Hindlimb muscle (tissue), 1 donor: ENCODE measurements around the gene NCAPD3. TPM values are rescaled to one million over a fixed set of nuclear protein-coding genes. Genes with fewer than 3 reads are reported as not detected.

Experiments
- DNase-seq: peaks from one replicate; pipeline ENCODE4 v3.0.0-alpha.2; 2013
- polyA plus RNA-seq: library from polyadenylated mRNA; unstranded; fragments of 120-200 nt; gene quantifications from one replicate; pipeline ENCODE4 v1.2.1, GENCODE V29; 2013; ENCODE audit not compliant: insufficient read length

The NCAPD3 gene
- polyA plus RNA-seq, 1 donor = 13.9 TPM

GRCh38 chr11:134159652-134160051, 64.1 kb downstream of the NCAPD3 start:
- DNase-seq = no peak

- no peak for DNase-seq
Observed at GRCh38 chr11:134158023-134158422, 65.7 kb downstream of the NCAPD3 start.

GRCh38 chr11:134157451-134157850, 66.3 kb downstream of the NCAPD3 start:
- DNase-seq = no peak

- no peak for DNase-seq
Observed at GRCh38 chr11:134155946-134156865, 67.6 kb downstream of the NCAPD3 start.

- DNase-seq = no peak
Observed at GRCh38 chr11:134155456-134155855, 68.3 kb downstream of the NCAPD3 start.

GRCh38 chr11:134154441-134154840, 69.3 kb downstream of the NCAPD3 start:
- DNase-seq = no peak

GRCh38 chr11:134153147-134153905, 70.4 kb downstream of the NCAPD3 start:
- no peak for DNase-seq

- DNase-seq = no peak
Observed at GRCh38 chr11:134152696-134153095, 71.1 kb downstream of the NCAPD3 start.

GRCh38 chr11:134151083-134151747, 72.6 kb downstream of the NCAPD3 start:
- DNase-seq = no peak

- DNase-seq = no peak
Observed at GRCh38 chr11:134150195-134150903, 73.4 kb downstream of the NCAPD3 start.

GRCh38 chr11:134149371-134149770, 74.4 kb downstream of the NCAPD3 start:
- DNase-seq = no peak

- DNase-seq = no peak
Observed at GRCh38 chr11:134146598-134146997, 77.2 kb downstream of the NCAPD3 start.

- DNase-seq = no peak
Observed at GRCh38 chr11:134145715-134146114, 78.1 kb downstream of the NCAPD3 start.

GRCh38 chr11:134144744-134145143, 79.0 kb downstream of the NCAPD3 start:
- no peak for DNase-seq

GRCh38 chr11:134143801-134144200, 80.0 kb downstream of the NCAPD3 start:
- DNase-seq = no peak

GRCh38 chr11:134142536-134142935, 81.2 kb downstream of the NCAPD3 start:
- no peak for DNase-seq

- DNase-seq = no peak
Observed at GRCh38 chr11:134140961-134141490, 82.7 kb downstream of the NCAPD3 start.

GRCh38 chr11:134139873-134140331, 83.9 kb downstream of the NCAPD3 start:
- peak; percentile 81 for DNase-seq

GRCh38 chr11:134139303-134139872, 84.4 kb downstream of the NCAPD3 start:
- no peak for DNase-seq

- DNase-seq = no peak
Observed at GRCh38 chr11:134138376-134138775, 85.4 kb downstream of the NCAPD3 start.

- DNase-seq = no peak
Observed at GRCh38 chr11:134134167-134134566, 89.6 kb downstream of the NCAPD3 start.

GRCh38 chr11:134132808-134133207, 91.0 kb downstream of the NCAPD3 start:
- DNase-seq = no peak
